Spleen (tissue), 7 donors: ENCODE measurements around the gene PNO1.
A peak's percentile ranks its signal among the peaks of the same experiment; 100 is the strongest.

Source experiments
- CTCF ChIP-seq, 11 experiments: fragments of 200-600 bp in 7 of 11; fragments of 450-650 bp in 4 of 11; sonication (generic) in 4 of 11; IDR thresholded peaks in 8 of 11; conservative IDR thresholded peaks in 3 of 11; 1 replicate in 7 of 11; 2 replicates in 4 of 11; pipeline versions ENCODE4 v1.4.0 to v1.8.0; 2016 to 2021; ENCODE audit warnings: antibody characterized with exemption in 11 of 11, inconsistent platforms in 4 of 11, mild to moderate bottlenecking in 1 of 11
- POLR2A ChIP-seq, 3 donors: fragments of 450-650 bp; IDR thresholded peaks; one replicate each; pipeline ENCODE4 v1.5.1; 2017; ENCODE audit warnings: antibody characterized with exemption in 3 of 3, mild to moderate bottlenecking in 1 of 3
- POLR2AphosphoS5 ChIP-seq, 3 donors: sonication (generic); formaldehyde crosslinking; IDR thresholded peaks; one replicate each; pipeline ENCODE4 v1.5.1; 2017; ENCODE audit warnings: antibody characterized with exemption in 3 of 3
- donor health status: DM: no; HTN: no; CAD: no; lungs with moderate emphysema.
- donor health status: DM: no; HTN: no; CAD: no.
- donor health status: DM: no; HTN: no; CAD: no.

- TF ChIP-seq CTCF (IDR thresholded peaks at IDR 0.05 in 8 of 11, conservative IDR thresholded peaks at IDR 0.05 in 3 of 11) (no peak), POLR2AphosphoS5 (IDR thresholded peaks at IDR 0.05) (peak in 1 of 3 donors; percentile 12), POLR2A (IDR thresholded peaks at IDR 0.05) (no peak)
These were observed 25.2 kb downstream of the PNO1 start for GRCh38 chr2:68182902-68183301.
